H1 (cell line): ENCODE data around the gene POLR3H. TPM values are rescaled to one million over a fixed set of nuclear protein-coding genes. Genes with fewer than 3 reads are reported as not detected.

Experiments
- CTCF ChIA-PET: fragments of 300-600 bp; sonication (Branson Sonifier 250); formaldehyde crosslinking; loops from one replicate; lab custom pipeline; 2021; ENCODE audit not compliant: partially characterized antibody; lab: Charles Lee
- POLR2A ChIA-PET: fragments of 300-600 bp; sonication (Branson Sonifier 250); formaldehyde crosslinking; loops from one replicate; lab custom pipeline; 2021; ENCODE audit warnings: inconsistent platforms; ENCODE audit not compliant: partially characterized antibody; lab: Charles Lee
- DNase-seq, 2 experiments: peaks; one replicate each; pipeline versions ENCODE4 v3.0.0 to v3.0.0-alpha.2; 2010 to 2022; ENCODE audit warnings: low spot score in 2 of 2, low read depth in 1 of 2, mixed read lengths in 1 of 2
- FAIRE-seq: peaks from 2 replicates; lab custom pipeline; 2011; peaks lifted over from hg19 to GRCh38; lab: Jason Lieb, UNC
- H2AFZ ChIP-seq: 2 replicates; pipeline ENCODE4 v1.8.1; 2012; ENCODE audit warnings: low read length, inconsistent platforms
- H2AK5ac ChIP-seq: 2 replicates; pipeline ENCODE4 v1.6.1; 2013; ENCODE audit warnings: low read depth, low read length
- H2BK120ac ChIP-seq: replicated peaks from 2 replicates; pipeline ENCODE3; 2013; ENCODE audit warnings: low read depth, low read length, inconsistent platforms
- H2BK12ac ChIP-seq: 2 replicates; pipeline ENCODE4 v1.6.1; 2013; ENCODE audit warnings: low read depth, low read length
- H2BK15ac ChIP-seq: 2 replicates; pipeline ENCODE4 v1.6.1; 2013; ENCODE audit warnings: low read length
- H2BK20ac ChIP-seq: 2 replicates; pipeline ENCODE4 v1.6.1; 2013; ENCODE audit warnings: low read length
- H2BK5ac ChIP-seq: 2 replicates; pipeline ENCODE4 v1.6.1; 2013; ENCODE audit warnings: low read depth, low read length
- H3K14ac ChIP-seq: 2 replicates; pipeline ENCODE4 v1.6.1; 2013; ENCODE audit warnings: inconsistent platforms; ENCODE audit not compliant: insufficient read length
- H3K18ac ChIP-seq: 2 replicates; pipeline ENCODE4 v1.6.1; 2013; ENCODE audit warnings: low read length; ENCODE audit errors: extremely low read depth
- H3K23ac ChIP-seq: 2 replicates; pipeline ENCODE4 v1.6.1; 2013; ENCODE audit warnings: inconsistent platforms; ENCODE audit not compliant: insufficient read length
- H3K23me2 ChIP-seq: 2 replicates; pipeline ENCODE4 v1.6.1; 2013; ENCODE audit warnings: low read depth, low read length
- H3K27ac ChIP-seq: 2 replicates; pipeline ENCODE4 v1.6.1; 2011; ENCODE audit warnings: low read depth, low read length, inconsistent platforms
- H3K27me3 ChIP-seq, 4 experiments: replicated peaks in 1 of 4; 1 replicate in 1 of 4; 2 replicates in 3 of 4; pipeline versions ENCODE4 v1.6.1 to v1.8.1; 2011 to 2013; ENCODE audit warnings: low read length in 3 of 4, mild to moderate bottlenecking in 3 of 4, inconsistent platforms in 2 of 4, mixed read lengths in 2 of 4, moderate library complexity in 1 of 4; ENCODE audit not compliant: control insufficient read depth in 3 of 4, insufficient read depth in 3 of 4; ENCODE audit errors: extremely low read depth in 1 of 4
- H3K36me3 ChIP-seq, 4 experiments: 2 replicates each; pipeline versions ENCODE4 v1.6.1 to v1.8.1; 2011 to 2013; ENCODE audit warnings: mild to moderate bottlenecking in 4 of 4, low read length in 3 of 4, moderate library complexity in 2 of 4, control low read depth in 1 of 4, inconsistent platforms in 1 of 4; ENCODE audit not compliant: insufficient read depth in 4 of 4, control insufficient read depth in 2 of 4
- H3K4ac ChIP-seq: replicated peaks from 2 replicates; pipeline ENCODE3; 2013; ENCODE audit warnings: low read length, low read depth, mixed read lengths, inconsistent platforms; ENCODE audit not compliant: insufficient read length
- H3K4me1 ChIP-seq, 4 experiments: replicated peaks in 1 of 4; 1 replicate in 1 of 4; 2 replicates in 3 of 4; pipeline versions ENCODE4 v1.6.1 to v1.8.1; 2011 to 2013; ENCODE audit warnings: low read length in 3 of 4, inconsistent platforms in 2 of 4, mixed read lengths in 1 of 4; ENCODE audit not compliant: insufficient read depth in 4 of 4, control insufficient read depth in 3 of 4
- H3K4me2 ChIP-seq, 2 experiments: 2 replicates each; pipeline versions ENCODE4 v1.6.1 to v1.8.1; 2011 to 2013; ENCODE audit warnings: low read depth in 2 of 2, low read length in 2 of 2, control low read depth in 1 of 2, inconsistent platforms in 1 of 2, mild to moderate bottlenecking in 1 of 2; ENCODE audit not compliant: insufficient read depth in 1 of 2
- H3K4me3 ChIP-seq, 4 experiments: fragments of 200-600, 300-600 bp in 1 of 4; sonication (generic), shearing (Covaris generic), sonication (Bioruptor Twin) in 1 of 4; 2 replicates each; pipeline versions ENCODE4 v1.5.1 to v1.8.1; 2011 to 2016; ENCODE audit warnings: low read length in 4 of 4, low read depth in 3 of 4, control low read depth in 2 of 4, inconsistent platforms in 2 of 4, mild to moderate bottlenecking in 2 of 4, mixed read lengths in 1 of 4, moderate library complexity in 1 of 4; ENCODE audit not compliant: insufficient read depth in 2 of 4; ENCODE audit errors: extremely low read depth in 1 of 4
- H3K56ac ChIP-seq: replicated peaks from 2 replicates; pipeline ENCODE3; 2013; ENCODE audit warnings: low read depth, mild to moderate bottlenecking, mixed read lengths, low read length, inconsistent platforms; ENCODE audit not compliant: insufficient read length
- H3K79me1 ChIP-seq: 2 replicates; pipeline ENCODE4 v1.6.1; 2013; ENCODE audit warnings: low read depth, low read length, control low read depth
- H3K79me2 ChIP-seq, 2 experiments: 2 replicates each; pipeline versions ENCODE4 v1.6.1 to v1.8.1; 2012 to 2013; ENCODE audit warnings: low read length in 2 of 2, mild to moderate bottlenecking in 2 of 2, inconsistent platforms in 1 of 2; ENCODE audit not compliant: insufficient read depth in 2 of 2, control insufficient read depth in 1 of 2
- H3K9ac ChIP-seq, 4 experiments: replicated peaks in 1 of 4; 1 replicate in 1 of 4; 2 replicates in 3 of 4; pipeline versions ENCODE4 v1.6.1 to v1.8.1; 2011 to 2013; ENCODE audit warnings: low read depth in 3 of 4, low read length in 3 of 4, control low read depth in 2 of 4, mild to moderate bottlenecking in 2 of 4, moderate library complexity in 2 of 4, inconsistent platforms in 1 of 4; ENCODE audit errors: extremely low read depth in 1 of 4
- H3K9me3 ChIP-seq, 2 experiments: 2 replicates each; pipeline versions ENCODE4 v1.6.1 to v1.8.1; 2012 to 2013; ENCODE audit warnings: mild to moderate bottlenecking in 2 of 2, moderate library complexity in 2 of 2, control low read depth in 1 of 2, inconsistent platforms in 1 of 2, low read depth in 1 of 2, low read length in 1 of 2, mixed read lengths in 1 of 2; ENCODE audit not compliant: insufficient read depth in 2 of 2
- H4K20me1 ChIP-seq, 2 experiments: replicated peaks in 1 of 2; 2 replicates each; pipeline versions ENCODE3 to v1.8.1; 2011 to 2013; ENCODE audit warnings: inconsistent platforms in 2 of 2, low read length in 2 of 2, mild to moderate bottlenecking in 1 of 2; ENCODE audit not compliant: insufficient read depth in 2 of 2, control insufficient read depth in 1 of 2
- H4K5ac ChIP-seq: 2 replicates; pipeline ENCODE4 v1.6.1; 2013; ENCODE audit warnings: low read length, low read depth, mixed read lengths, inconsistent platforms; ENCODE audit not compliant: insufficient read length
- H4K8ac ChIP-seq: 2 replicates; pipeline ENCODE4 v1.8.0; 2013; ENCODE audit warnings: mild to moderate bottlenecking, moderate library complexity, low read length, inconsistent platforms; ENCODE audit not compliant: insufficient read depth; ENCODE audit errors: extremely low read depth
- H4K91ac ChIP-seq: replicated peaks from 2 replicates; pipeline ENCODE3; 2013; ENCODE audit warnings: low read length, mixed read lengths, inconsistent platforms; ENCODE audit not compliant: insufficient read length
- WGBS, 2 experiments: shearing (Covaris generic) in 1 of 2; methylation state at CpG; one replicate each; pipeline versions ENCODE4 v1.1.6 to v1.1.7; 2013 to 2015; ENCODE audit warnings: low lambda C conversion rate in 2 of 2, mixed read lengths in 2 of 2, inconsistent platforms in 1 of 2, low coverage in 1 of 2, missing lambda C conversion rate in 1 of 2; ENCODE audit not compliant: insufficient replicate concordance in 2 of 2, insufficient coverage in 1 of 2, insufficient read length in 1 of 2; ENCODE audit errors: extremely low coverage in 1 of 2, missing lambda C conversion rate in 1 of 2; 5-methylcytosine and 5-hydroxymethylcytosine counted together
- long read RNA-seq, 2 experiments: library from RNA in 1 of 2; library from capped mRNA in 1 of 2; stranded (forward); transcript quantifications; one replicate each; pipeline ENCODE4 v2.0.0, GENCODE V29; 2021; ENCODE audit warnings: inconsistent platforms in 1 of 2
- polyA minus RNA-seq, 3 experiments: library from RNA; depleted of rRNA, polyadenylated mRNA; stranded (reverse); fragments of >200 nt; gene quantifications; 1 replicate in 2 of 3; 2 replicates in 1 of 3; pipeline ENCODE4 v1.2.3, GENCODE V29; 2011
- polyA plus RNA-seq, 7 experiments: library from polyadenylated mRNA; depleted of rRNA in 3 of 7; stranded (reverse) in 5 of 7; unstranded in 2 of 7; fragments of >200 nt in 5 of 7; fragments of 200-250 nt in 2 of 7; gene quantifications; 1 replicate in 5 of 7; 2 replicates in 1 of 7; 4 replicates in 1 of 7; pipeline versions ENCODE4 v1.2.1 to v1.2.3, GENCODE V29; 2011 to 2013; ENCODE audit warnings: missing spikeins in 2 of 7, mixed read lengths in 2 of 7
- total RNA-seq: library from RNA; stranded (reverse); fragmentation: NEBNext Ultra II Directional; extraction: Animal tissue kit (Norgen Biotek cat#: 25700); gene quantifications from 2 replicates; pipeline ENCODE4 v1.2.1, GENCODE V29; 2021

POLR3H gene
- 34.5 and 39.2 TPM in 2 replicates for total RNA-seq
- 29.7 and 34.0 TPM in 2 replicates for polyA plus RNA-seq (2011; rRNA removed)
- 31.1 TPM for polyA plus RNA-seq (2011; cell fraction: cytosol; rRNA removed)
- 26.9 TPM for polyA plus RNA-seq (2011; cell fraction: nucleus; rRNA removed)
- 25.7 to 32.5 TPM (median 29.8 TPM) in 4 replicates for polyA plus RNA-seq (2012, experiment 1 of 2)
- polyA plus RNA-seq (2012, experiment 2 of 2): 20.3 TPM
- polyA plus RNA-seq (2013, experiment 1 of 2): 15.7 TPM
- 16.1 TPM for polyA plus RNA-seq (2013, experiment 2 of 2)
- polyA minus RNA-seq (2011; rRNA and poly(A)+ RNA removed): 36.6 and 42.9 TPM in 2 replicates
- 14.5 TPM for polyA minus RNA-seq (2011; cell fraction: cytosol; rRNA and poly(A)+ RNA removed)
- 24.5 TPM for polyA minus RNA-seq (2011; cell fraction: nucleus; rRNA and poly(A)+ RNA removed)
- long read RNA-seq, experiment 1, full-length matches to known transcripts: 12 of 31 reads
- long read RNA-seq, experiment 1, partial matches to known transcripts: 3 of 31 reads
- long read RNA-seq, experiment 1, other reads (novel, unspliced or antisense): 16 of 31 reads
- long read RNA-seq, experiment 2, full-length matches to known transcripts: 2 of 16 reads
- long read RNA-seq, experiment 2, partial matches to known transcripts: 10 of 16 reads
- long read RNA-seq, experiment 2, other reads (novel, unspliced or antisense): 4 of 16 reads

GRCh38 chr22:41543854-41544670 is at the start of gene POLR3H:
POLR3H (minus strand) TSS chr22:41544470; CDS start chr22:41544101, 369 bp downstream.
- Histone ChIP-seq H3K27ac (peak within 1 kb of the TSS; percentile 65; the same call in 1 of the 2 replicates), H3K4me2 (peak within 1 kb of the TSS; percentile 7 to 84), H2BK120ac (no peak within 1 kb of the TSS), H3K14ac (no peak within 1 kb of the TSS), H3K23me2 (0 out of 2 replicates have a peak, but pooled peaks cover 2% of the 10 kb centered on the region), H3K9ac (peak within 1 kb of the TSS; percentile 2 to 71 (median 64); a peak in 6 of 7 replicates), H3K9me3 (no peaks in the 10 kb centered on the region), H3K36me3 (peaks cover 0 to 8% (median 3%) of the 10 kb centered on the region in 4 experiments; a peak in 2 of 8 replicates), H3K4ac (peak within 1 kb of the TSS; percentile 54), H2AFZ (0 out of 2 replicates have a peak within 1 kb of the TSS, but pooled peaks have one; percentile 24), H2BK20ac (no peak within 1 kb of the TSS), H4K91ac (peak within 1 kb of the TSS; percentile 32), H3K4me3 (peak within 1 kb of the TSS; percentile 51 to 90 (median 82)), H3K4me1 (peaks cover 0 to 5% (median under 1%) of the 10 kb centered on the region in 4 experiments; a peak in 3 of 7 replicates), H3K18ac (peak within 1 kb of the TSS; percentile 87), H2BK12ac (0 out of 2 replicates have a peak within 1 kb of the TSS, but pooled peaks have one; percentile 50), H2BK15ac (peak within 1 kb of the TSS; percentile 61; the same call in 1 of the 2 replicates), H3K27me3 (0 out of 7 replicates have a peak, but pooled peaks cover 0 to 2% (median 0%) of the 10 kb centered on the region in 4 experiments), H4K5ac (peak within 1 kb of the TSS; percentile 58), H3K56ac (peak within 1 kb of the TSS; percentile 14), H4K20me1 (peaks cover 0 to 16% of the 10 kb centered on the region in 2 experiments), H2AK5ac (no peak within 1 kb of the TSS), H2BK5ac (peak within 1 kb of the TSS; percentile 66; the same call in 1 of the 2 replicates), H3K79me1 (peaks cover 12% of the 10 kb centered on the region), H3K79me2 (peaks cover 0 to 43% of the 10 kb centered on the region in 2 experiments; a peak in 3 of 4 replicates), H4K8ac (peak within 1 kb of the TSS; percentile 81), H3K23ac (no peak within 1 kb of the TSS)
- ChIA-PET POLR2A (interaction anchor here (0.6 to 2.0 kb wide), 18 partner anchors 8 to 349 kb away, joined by 3 to 15 read pairs (median 4); partner anchors contain the start of genes ACO2, DESI1, PHF5A and PMM1), CTCF (interaction anchor here (0.7 to 2.2 kb wide), 14 partner anchors 10 to 284 kb away, joined by 3 to 13 read pairs (median 4); no protein-coding TSS in a partner anchor)
- DNase-seq (peak; percentile 91 to 98), FAIRE-seq (peak; percentile 69)
- WGBS, 2 experiments: 3% methylated on average over 71 of the region's 80 CpGs; no CpG with 5 or more reads in 1 of the 2 experiments
